Activated CD4-positive, CD25-positive, alpha-beta regulatory T cell treated with anti-CD3 and anti-CD28 coated beads, Interleukin-2, amount 50 U/mL, for 16 hours (primary cell): ENCODE data around the gene MYH7B.

Experiments
- DNase-seq: peaks from one replicate; pipeline ENCODE4 v3.0.0-alpha.2; 2020; ENCODE audit warnings: low read depth, low spot score

The MYH7B gene

DNA sequence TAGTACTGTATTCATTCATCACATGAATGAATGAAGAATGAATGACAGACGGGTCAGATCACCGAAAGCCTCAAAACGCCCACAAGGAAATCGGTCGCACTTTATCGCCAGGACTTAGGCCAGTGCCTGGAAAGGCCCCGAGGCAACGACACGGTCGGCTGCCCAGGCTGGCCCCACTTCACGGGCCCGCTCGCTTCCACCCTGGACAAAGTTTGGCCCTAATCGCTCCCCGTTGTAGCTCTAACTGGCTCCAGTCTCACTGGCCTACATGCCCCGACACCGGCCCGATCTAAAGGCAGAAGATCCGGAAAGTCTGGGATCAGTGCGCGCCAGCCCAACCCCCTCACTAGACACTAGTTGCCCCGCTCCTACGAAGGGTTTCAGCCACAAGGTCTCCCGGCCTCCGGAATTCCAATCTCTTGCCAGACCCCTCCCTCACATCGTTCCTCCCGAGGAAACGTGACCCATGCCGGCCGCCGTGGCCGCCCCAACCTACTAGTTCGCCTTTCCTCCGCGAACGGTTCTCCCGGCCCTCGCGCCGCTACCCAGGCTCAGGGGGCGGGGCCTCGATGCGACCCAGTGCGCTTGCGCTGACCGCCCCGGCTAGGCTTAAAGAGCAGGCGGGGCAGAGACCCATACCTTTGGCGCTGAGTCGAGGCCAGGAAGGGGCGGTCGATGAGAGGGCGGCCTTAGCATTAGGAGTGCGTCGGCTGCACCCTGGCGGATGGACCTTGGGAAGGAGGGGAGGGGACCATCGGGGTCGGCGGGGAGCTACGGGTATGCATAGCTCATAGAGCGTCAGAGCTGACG lies at the start of gene MYH7B, which contains the start of gene GSS:
TSS of gene MYH7B (plus strand) at position 638 of the 810 bp plus-strand sequence. CDS start 22,138 bp downstream, outside the sequence.
TSS of gene GSS (minus strand) at position 576 of the 810 bp plus-strand sequence. CDS start 3,954 bp downstream, outside the sequence.
- peak; percentile 91 for DNase-seq

GRCh38 chr20:34907616-34908469 lies 47.8 kb upstream of the MYH7B start:
- DNase-seq = no peak

DNA sequence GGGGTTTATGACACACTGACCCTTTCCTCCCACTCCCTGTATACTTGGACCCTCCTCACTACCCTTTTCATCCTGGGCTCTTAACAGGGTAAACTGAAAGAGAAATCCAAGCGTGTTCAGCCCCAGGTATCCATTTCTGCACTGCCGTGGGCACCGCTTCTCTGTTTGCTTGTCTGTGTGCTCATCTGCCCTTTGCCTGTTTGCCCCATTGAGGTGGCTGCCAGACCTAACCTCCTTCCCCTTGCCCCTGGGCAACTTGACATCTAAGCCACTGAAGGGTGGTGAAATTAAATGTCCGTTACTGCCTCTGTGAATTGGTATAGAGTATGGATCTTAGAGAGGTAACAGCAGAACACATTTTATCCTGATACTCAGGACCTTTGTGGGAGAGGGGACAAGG lies 40.5 kb upstream of the MYH7B start:
- no peak for DNase-seq

DNA sequence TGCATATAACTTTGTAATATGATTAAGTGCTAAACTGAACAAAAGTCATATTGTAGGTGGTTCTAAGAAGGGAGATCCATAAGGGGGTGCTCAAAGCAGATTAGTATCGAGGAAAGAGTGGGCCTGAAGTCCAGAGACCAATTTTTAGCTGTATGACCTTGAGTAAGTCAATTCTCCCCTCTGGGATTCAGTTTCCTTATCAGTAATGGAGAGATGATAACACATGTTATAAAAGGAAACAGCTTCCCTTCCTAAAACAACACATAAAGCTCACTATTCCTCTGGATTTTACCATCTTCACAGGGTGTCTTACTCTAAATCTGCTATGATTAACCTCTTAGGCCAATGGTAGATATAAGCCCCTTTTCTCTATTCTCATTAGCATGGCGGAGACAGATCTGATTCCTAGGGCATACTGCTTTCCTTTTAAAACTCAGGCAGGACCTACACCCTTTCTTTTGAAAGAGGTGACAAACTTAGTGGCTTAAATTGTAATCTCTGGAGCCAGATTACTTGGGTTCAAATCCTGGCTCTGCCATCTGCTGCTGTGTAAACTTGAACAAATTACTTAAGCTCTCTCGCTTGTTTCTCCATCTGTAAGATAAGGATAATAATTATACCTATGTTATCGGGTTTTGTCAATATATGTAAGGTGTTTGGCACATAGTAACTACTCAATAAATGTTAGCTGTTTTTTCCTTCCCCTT lies 39.8 kb upstream of the MYH7B start:
- DNase-seq = no peak

DNA sequence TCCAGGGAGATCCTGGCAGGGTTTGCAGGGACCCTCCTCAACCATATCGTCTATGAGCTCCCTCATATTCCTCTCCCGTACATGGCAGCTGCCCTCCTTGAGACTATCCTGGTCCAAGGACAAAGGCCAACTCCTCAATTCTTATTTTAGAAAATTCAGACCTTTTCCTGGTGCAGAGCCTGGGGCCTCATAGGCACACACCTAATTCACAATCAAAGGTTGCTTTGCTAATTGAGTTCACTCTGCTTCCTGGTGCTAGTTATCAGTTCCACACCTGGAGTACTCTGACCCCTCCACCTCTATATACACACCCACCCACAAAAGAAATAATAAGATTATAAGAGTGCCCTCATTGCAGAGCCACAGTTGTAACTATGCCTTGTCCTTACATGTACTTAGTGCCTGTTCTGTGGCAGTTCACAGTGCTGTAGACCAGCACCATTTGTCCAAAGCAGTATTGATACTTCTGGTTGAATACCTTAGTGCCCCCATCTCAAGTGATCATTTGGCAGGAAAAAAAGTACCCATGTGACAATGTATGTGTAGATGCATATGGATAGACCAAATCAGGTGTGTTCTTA lies 38.8 kb upstream of the MYH7B start:
- DNase-seq = no peak

DNA sequence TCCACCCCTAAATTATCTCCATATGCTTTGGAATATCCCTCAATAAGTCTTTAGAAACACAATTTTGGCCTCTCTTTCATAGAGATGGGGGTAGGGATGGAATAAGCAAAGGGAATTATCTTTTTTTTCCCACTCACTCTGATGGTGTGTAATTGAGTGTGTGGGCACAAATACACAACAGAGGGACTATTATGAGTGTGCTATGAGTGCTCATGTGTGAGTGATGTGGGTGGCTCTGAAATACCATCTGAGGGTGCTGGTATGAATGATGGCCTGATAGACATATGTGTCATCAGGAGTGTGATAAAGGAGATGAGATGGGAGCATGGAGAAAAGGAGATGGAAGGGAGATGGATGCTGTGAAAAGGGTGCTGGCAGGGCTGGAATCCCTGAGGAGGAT lies 35.6 kb upstream of the MYH7B start:
- DNase-seq = no peak

DNA sequence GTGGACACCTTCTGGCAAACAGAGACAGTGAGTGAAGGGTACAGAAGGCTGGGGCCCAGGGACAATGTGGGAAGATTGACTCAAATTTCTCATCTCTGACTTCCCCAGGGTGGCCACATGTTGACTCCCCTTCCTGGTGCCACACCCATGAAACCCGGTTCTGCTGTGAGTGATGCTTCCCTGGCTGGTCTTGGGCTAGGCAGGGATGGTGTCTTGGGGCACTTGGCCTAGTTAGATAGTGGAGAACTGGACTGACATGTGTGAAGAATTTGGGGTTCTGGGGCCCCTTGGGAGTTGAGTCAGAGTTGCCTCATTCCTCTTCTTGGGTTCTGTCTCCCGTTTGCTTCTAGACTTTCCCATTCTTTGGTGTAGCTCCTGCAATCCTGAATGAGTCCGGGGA lies 34.2 kb upstream of the MYH7B start:
- DNase-seq = no peak

DNA sequence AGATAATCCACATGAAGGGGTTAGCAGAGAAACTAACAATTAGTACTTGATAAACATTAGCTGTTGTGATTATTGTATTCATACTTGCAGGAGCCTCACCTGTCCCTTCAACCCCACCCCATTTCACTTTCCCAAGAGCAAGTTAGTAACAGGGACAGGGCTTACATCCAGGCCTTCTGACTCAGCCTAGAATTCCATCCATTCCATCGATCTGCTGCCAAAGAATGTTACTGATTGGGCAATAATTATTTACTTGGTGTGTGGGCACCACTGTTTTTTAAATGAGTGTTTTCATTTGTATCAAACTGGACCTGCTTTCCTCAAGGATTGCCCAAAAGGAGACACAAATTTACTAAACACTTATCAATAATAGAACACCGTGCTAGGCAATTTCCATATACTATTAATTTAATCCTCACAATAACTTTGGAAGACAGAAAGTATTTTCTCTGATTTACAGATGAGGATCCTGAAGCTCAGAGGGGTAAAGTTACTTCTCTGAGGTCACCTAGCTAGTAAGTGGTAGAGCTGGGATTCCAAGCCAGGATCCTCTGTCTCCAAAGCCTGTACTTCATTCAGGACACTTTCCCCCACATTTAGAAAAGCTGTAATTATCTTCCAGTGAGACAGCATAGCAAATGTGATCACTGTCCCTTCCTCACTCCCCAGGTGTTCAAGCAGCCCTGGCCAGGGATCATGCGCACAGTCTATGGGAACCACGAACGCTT lies 32.9 kb upstream of the MYH7B start:
- no peak for DNase-seq

- DNase-seq = no peak
Measured at GRCh38 chr20:34923414-34923813, 32.3 kb upstream of the MYH7B start.

DNA sequence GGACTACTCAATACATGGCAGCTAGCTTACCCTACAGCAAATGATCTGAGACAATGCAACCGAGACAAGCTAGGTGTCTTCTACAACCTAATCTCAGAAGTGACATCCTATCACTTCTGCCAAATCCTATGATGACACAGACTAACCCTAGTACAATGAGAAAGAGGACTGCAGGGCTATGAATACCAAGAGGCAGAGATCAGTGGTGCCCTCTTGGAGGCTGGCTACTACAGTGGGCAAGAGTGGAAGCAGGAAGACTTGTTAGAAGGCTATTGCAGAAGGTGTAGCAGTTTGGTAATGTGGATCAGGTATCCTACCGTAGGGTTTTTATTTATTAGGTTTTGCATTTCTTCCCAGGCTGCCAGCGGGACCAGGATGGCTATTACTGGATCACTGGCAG lies 30.3 kb upstream of the MYH7B start:
- DNase-seq = no peak

GRCh38 chr20:34925981-34926380 lies 29.7 kb upstream of the MYH7B start:
- no peak for DNase-seq

- no peak for DNase-seq
Measured at GRCh38 chr20:34926581-34926980, 29.1 kb upstream of the MYH7B start.

GRCh38 chr20:34927736-34928135 lies 27.9 kb upstream of the MYH7B start:
- no peak for DNase-seq

DNA sequence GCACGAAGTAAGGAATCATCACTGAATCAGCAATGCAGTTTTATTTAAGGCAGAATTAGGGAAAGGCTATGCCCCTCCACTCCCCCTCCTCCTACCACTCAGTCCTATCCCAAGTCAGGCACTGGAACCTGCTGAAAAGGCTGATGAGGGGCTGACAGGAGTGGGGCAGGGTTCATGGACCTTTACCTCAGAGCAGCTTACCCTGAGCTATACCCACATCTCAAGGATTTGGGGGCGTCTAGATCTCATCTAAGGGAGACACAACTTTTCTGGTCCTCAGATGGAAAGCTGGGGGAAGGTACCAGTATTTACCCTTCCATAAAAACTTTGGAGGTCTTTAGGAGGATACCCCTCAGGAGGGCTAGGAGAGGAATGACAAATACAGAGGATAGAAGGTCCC lies 27.3 kb upstream of the MYH7B start:
- no peak for DNase-seq

DNA sequence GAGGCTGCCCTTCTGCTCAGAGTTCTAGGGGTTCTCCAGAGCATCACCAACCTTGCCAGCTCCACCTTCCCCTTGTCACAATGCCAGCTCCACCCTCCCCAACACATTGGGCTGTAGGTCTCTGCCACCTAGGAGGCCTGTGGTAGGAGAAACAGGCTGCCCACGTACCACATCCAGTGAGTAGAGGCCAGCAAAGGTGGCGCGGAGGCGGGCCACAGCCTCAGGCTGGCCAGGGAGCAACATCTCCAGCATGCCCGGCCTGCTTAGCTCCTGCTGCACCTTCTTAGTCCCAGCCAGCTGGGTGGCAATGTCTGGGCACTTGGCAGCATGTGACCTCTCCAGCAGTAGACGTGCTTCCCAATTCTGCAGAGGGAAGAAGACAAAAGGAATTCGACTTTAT lies 23.9 kb upstream of the MYH7B start:
- DNase-seq = no peak

- DNase-seq = no peak
Measured at GRCh38 chr20:34938466-34939163, 17.1 kb upstream of the MYH7B start.

GRCh38 chr20:34940081-34940481 lies 15.6 kb upstream of the MYH7B start:
- no peak for DNase-seq

DNA sequence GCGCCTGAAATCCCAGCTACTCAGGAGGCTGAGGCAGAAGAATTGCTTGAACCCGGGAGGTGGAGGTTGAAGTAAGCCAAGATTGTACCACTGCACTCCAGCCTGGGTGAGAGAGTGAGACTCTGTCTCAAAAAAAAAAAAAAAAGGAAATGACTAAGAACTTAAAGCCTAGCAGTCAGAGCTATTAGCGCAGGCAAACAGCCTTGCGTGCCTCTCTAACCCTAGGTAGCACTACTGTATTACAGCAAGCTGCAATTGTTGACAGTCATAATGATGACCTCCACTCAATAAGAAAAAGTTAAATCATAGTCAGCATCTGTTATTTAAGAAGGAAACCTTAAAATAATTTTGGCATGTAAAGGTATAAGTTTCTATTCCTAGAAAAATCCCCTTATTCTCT lies 14.4 kb upstream of the MYH7B start:
- no peak for DNase-seq

DNA sequence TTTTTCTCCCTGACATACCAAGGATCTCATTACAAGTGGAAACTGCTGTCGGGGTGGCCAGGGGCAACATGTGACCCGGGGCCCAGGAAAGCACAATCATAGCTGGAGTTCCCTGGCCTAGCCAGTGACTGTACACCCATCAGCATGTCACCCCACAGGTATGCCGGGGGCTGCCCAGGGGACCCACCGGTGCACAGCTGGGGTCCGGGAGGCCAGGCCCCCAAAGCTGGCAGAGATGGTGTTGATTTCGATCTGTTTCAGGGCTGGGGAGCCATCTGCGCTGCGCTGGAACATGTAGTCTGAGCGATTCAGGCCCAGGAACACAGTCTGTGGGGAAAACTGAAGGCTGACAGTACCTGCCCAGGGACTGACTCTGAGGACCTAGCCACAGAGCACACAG lies 13.4 kb upstream of the MYH7B start:
- DNase-seq = no peak

DNA sequence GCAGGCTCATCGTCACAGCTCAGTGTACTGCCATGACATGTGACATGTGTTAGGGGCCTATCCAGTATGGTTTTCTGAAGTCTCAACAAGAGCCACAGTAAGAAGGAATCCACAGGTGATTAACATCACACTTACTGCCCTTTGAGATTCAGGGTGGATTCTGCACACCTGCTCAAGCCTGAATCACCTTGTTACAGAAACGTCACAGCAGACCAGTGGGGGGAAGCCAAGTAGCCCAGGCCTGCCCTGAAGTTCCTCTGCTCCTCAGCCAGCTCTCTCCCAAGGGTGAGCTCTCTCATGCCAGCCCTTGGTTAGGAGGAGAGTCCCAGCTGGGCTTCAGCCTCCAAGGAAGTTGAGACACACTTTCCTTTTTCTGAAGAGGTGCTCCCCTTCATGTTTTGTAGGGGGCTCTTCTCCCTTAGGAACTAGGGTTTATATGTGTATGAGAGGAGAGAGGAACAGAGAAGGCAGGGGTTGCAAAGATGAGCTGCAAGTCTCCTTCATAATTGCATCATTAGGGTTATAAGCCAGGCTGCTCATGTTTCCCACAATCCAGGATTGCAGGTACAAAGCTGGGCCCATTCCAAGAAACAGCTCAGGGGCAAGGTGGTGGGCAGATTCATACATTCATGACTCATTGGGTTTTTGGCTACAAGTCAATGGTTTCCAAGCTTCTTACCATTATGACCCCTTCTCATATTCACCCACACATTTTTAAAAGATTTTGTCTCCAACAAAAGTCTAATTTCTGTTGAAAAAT lies 11.7 kb upstream of the MYH7B start:
- no peak for DNase-seq
